Measurements from ENCODE around the gene SIK3.
"Not testable (repeated sequence)": the region's sequence is repeated elsewhere in the genome, so short reads cannot be mapped to it uniquely, and the experiment has no call there.

Gene SIK3

GRCh38 chr11:117074119-117074518 lies 24.1 kb downstream of the SIK3 start:
- DNase-seq, result no peak

DNA sequence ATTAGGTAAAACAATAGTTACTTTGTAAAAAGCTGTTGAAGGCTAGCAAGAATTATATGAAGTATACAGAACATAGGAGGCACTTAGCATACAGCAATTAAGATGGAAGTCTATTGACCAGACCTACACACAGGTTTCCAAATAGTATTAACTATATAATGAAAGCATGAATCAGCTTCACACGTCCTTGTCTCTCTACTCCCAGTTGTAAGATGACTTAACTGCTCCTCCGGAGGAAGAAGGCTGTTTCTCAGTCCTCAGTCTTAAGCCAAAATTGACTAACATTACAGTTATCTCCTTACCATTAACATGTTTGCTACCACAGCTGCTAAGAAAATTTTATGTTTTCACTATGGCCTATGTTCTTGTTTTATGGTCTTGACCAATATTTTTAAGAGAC lies 24.7 kb downstream of the SIK3 start:
- DNase-seq, result no peak

DNA sequence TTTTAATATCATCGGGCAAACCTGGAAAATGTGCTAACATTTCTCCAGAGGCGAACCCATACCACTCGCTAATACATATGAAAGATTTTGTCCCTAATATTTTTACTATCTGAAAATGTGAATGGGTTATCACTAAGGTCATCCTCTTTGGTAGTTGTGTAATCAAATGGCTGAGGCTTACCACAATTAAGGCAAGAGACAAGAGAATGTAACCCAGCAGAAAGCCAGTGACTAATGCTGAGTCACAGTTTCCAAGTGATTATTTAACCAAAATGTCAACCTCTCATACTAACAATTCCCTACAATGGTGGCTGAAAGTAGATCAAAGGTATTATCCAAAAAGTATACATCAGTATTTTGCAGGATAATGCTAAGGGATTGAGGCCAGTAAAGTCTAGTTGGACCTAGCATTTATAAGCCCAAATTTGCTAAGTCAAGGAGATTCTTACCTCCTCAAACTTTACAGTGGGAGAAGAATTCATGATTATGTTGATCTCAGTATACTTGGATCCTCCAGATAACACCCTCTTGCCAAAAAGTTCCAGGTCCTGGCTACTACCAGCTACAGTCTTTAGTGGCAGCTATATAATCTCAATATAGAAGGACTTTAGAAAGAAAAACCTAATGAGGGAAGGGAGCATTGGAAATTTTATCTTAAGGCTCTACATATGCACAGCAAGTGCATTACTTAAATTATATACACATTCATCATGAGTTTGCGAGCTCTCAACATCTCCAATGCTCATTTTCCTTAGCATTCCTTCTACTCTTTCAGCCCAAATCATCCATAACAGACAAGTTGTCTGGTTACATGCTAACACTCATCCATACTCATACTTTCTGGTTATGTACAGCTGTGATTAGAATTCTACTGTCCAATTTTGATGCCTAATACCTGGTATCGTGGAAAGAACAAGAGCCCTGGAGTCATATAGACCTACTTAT lies 25.4 kb downstream of the SIK3 start:
- no peak for DNase-seq

- no peak for DNase-seq
Observed at GRCh38 chr11:117071344-117071787, 26.9 kb downstream of the SIK3 start.

GRCh38 chr11:117070016-117070415 lies 28.2 kb downstream of the SIK3 start:
- no peak for DNase-seq

GRCh38 chr11:117068303-117068860 lies 29.8 kb downstream of the SIK3 start:
- DNase-seq, result no peak

GRCh38 chr11:117066959-117067358 lies 31.3 kb downstream of the SIK3 start:
- no peak for DNase-seq

DNA sequence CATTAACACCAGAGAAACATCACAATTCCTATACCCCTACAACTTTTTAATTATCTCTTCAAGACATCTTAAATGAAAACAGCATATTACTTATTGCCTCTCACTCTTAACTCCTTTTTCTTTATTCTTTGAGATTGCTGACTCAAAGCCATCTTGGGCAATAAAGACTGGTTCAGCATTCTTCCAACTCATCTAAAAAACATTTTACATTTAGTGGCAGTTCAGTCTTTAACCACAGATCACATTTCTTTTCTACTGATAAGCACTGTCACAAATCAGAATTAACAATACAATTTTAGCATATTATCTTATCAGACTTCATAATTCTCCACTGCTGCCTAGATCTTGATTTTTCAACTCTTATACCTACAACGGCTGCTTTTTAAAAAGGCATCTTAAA lies 34.0 kb downstream of the SIK3 start:
- DNase-seq, result no peak

DNA sequence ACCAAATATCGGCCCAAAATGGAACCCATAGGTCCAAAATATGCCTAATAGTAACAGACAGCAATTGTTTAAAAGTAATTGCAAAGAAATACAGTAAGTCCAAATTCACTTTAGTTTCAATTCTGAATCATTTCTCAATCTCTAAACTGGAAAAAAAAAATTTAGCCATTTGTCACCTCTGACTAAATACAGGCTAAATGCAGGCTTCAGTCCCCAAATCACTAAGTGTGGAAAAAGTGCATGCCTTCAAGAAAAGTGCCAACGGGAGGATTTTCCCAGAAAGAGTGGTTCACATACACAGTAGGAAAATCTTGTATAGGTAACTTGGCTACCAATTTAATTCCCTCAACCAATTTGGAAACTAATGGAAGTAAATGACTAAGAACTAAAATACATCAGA lies 35.7 kb downstream of the SIK3 start:
- DNase-seq, result no peak

DNA sequence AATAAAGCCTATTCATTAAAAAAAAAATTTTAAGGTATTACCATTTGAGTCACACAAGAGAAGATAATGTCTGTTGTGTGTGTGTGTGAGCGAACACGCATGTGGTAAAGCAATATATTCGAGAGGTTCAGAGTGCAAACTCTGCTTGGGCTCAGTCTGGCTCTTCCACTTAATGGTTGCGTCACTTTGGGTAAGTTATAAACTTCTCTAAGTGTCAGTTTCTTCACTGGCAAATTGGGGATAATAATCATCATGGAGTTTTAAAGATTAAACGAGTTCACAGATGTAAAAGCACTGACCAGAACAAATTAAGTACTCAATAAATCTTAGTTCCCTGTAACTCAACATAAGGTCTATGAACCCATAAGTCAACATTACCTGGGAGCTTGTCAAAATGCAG lies 37.0 kb downstream of the SIK3 start:
- no peak for DNase-seq

DNA sequence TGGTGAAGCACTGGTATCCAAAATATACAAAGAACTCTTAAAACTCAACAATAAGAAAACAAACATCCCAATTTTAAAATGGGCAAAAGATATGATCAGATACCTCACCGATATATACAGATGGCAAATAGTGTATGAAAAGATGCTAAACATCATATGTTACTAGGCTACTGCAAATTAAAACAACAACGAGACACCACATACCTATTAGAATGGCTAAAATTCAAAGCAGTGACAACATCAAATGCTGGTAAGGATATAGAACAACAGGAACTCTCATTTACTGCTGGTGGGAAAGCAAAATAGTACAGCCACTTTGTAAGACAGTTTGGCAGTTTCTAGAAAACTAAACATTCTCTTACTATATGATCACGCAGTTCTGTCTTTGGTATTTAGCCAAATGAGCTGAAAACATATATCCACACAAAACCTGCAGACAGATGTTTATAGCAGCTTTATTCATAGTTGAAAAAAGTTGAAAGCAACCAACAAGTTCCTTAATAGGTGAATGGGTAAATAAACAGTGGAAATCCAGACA lies 38.5 kb downstream of the SIK3 start:
- DNase-seq, result no peak

GRCh38 chr11:117058761-117059261 lies 39.4 kb downstream of the SIK3 start:
- no peak for DNase-seq

GRCh38 chr11:117057727-117058126 lies 40.5 kb downstream of the SIK3 start:
- DNase-seq, result no peak

DNA sequence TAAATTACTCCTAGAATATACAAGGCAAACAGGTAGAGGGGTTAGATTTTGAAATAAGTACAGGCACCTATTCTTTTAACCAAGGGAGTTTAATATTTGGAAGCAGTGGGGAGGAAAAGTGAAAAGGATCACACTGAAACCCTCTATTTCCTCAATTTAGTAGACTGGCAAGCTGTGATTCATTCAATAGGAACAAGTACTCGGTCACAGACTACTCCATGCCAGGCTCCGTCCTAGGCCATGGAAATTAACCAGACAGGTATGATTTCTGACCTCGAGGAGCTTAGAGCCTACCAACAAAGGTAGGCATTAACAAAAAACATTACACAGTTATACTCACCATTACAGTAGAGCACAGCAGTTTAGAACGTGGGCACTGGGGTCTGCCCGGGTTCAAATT lies 40.9 kb downstream of the SIK3 start:
- no peak for DNase-seq

DNA sequence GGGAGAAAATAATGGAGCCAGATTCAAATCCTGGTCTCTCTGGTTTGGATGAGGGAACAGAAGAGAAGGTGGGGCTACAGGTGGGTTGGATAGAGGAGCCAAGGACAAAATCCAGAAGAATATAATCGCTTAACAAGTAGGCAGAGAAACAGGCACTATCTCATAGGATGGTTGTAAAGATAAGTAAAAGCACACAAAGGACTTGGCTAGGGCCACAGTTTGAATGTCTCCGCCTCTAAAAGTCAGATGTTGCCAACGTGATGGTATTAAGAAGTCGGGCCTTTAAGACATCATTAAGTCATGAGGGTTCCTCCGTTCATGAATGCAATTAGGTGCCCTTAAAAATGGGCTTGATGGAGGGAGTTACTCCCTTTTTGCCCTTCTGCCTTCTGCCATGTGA lies 42.8 kb downstream of the SIK3 start:
- no peak for DNase-seq

GRCh38 chr11:117054382-117054781 lies 43.8 kb downstream of the SIK3 start:
- DNase-seq, result no peak

DNA sequence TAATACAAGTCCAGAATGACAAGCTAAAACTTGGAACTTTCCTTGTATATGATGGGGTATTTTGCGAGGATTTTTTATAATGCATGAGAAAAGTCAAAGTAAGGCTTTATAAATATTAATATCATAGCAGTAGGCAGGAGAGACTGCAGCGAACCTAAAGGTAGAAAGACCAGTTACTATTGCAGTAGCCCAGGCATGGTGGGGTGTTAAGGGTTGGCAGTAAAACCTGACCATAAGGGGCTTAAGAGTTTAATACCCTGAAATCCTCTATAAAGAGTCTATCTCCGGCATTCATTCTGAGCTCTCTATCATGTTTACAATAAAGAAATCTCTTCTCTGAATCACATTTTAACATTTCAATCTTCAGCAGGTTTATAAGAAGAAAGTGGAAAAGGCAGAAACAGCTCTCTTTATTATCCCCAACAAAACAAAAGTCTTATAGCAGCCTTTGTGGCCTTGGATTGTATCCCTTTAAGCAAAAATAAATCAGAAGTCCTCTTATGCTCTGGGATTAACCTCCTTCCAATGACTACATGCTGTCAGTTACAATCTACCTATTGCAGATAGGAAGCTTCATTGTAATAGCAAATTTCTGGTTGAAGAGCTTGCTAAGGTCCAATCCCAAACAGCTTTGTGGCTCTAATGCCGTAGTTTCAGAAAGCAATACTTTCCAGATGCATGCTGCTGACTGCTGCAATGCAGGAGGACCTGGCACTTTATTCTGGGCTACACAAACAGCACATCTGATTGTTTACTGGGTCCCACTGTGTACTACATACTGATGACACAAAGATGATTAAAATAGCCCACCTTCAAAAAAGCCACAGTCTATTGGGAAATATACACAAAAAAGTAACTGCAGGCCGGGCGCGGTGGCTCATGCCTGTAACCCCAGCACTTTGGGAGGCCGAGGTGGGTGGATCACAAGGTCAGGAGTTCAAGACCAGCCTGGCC lies 45.8 kb downstream of the SIK3 start:
- no peak for DNase-seq

DNA sequence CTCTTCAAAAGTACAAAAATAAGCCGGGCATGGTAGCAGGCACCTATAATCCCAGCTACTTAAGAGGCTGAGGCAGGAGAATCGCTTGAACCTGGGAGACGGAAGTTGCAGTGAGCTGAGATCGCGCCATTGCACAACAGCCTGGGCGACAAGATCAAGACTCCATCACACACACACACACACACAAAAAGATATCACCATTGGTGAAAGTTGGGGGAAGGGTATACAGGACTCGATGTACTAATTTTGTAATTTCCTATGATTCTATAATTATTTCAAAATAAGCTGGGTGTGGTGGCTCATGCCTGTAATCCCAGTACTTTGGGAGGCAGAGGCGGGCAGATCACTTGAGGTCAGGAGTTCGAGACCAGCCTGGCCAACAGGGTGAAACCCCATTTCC lies 48.1 kb downstream of the SIK3 start:
- DNase-seq, result not testable (repeated sequence)

- DNase-seq, result not testable (repeated sequence)
Observed at GRCh38 chr11:117046627-117047026, 51.6 kb downstream of the SIK3 start.

DNA sequence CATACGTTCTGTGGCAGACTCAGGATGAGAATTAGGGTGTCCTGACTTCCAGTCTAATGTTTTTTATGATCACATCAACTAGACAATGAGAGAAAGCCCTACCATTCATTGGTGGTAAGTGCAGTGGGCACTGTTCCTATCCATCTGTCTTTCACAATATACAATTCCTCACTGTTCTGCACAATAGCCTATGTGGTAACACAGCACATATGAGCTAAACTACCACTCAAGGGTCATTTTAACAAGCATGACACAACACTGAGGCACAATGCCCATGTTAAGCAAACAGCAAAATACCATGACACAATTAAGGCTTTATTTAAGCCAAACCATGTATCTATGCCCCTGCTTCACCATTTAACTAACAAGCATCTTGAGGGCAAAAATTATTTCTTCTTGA lies 52.3 kb downstream of the SIK3 start:
- DNase-seq, result no peak

GRCh38 chr11:117045196-117045595 lies 53.0 kb downstream of the SIK3 start:
- DNase-seq, result no peak

GRCh38 chr11:117044287-117045035 lies 53.8 kb downstream of the SIK3 start:
- DNase-seq, result no peak
